Aorta (tissue), 5 donors: ENCODE results near the gene KLHL21. TPM values are rescaled to one million over a fixed set of nuclear protein-coding genes. Genes with fewer than 3 reads are reported as not detected.
A peak's percentile ranks its signal among the peaks of the same experiment; 100 is the strongest.

Experiments used
- ATAC-seq: fragments of 200-7000 bp; cut with Tn5 transposase; one replicate; pipeline ENCODE4 v1.9.1; 2022; ENCODE audit warnings: moderate library complexity; ENCODE audit not compliant: low FRiP score
- DNase-seq, 2 donors: peaks; one replicate each; pipeline ENCODE4 v3.0.0-alpha.2; 2020
- H3K27ac ChIP-seq, 2 donors: one replicate each; pipeline ENCODE4 v1.5.1; 2013; ENCODE audit warnings: low read length in 2 of 2, mild to moderate bottlenecking in 2 of 2, moderate library complexity in 2 of 2, control low read depth in 1 of 2, inconsistent platforms in 1 of 2, low read depth in 1 of 2
- H3K27me3 ChIP-seq, 2 donors: one replicate each; pipeline ENCODE4 v1.6.1; 2013; ENCODE audit warnings: control low read depth in 1 of 2, low read length in 1 of 2, mild to moderate bottlenecking in 1 of 2, moderate library complexity in 1 of 2; ENCODE audit not compliant: insufficient read depth in 2 of 2, control insufficient read depth in 1 of 2
- H3K36me3 ChIP-seq, 2 donors: one replicate each; pipeline ENCODE4 v1.6.1; 2013; ENCODE audit warnings: control low read depth in 1 of 2, low read length in 1 of 2, mild to moderate bottlenecking in 1 of 2; ENCODE audit not compliant: insufficient read depth in 2 of 2, control insufficient read depth in 1 of 2
- H3K4me1 ChIP-seq, 2 donors: one replicate each; pipeline ENCODE4 v1.6.1; 2013; ENCODE audit warnings: low read length in 2 of 2, control low read depth in 1 of 2, mild to moderate bottlenecking in 1 of 2, moderate library complexity in 1 of 2; ENCODE audit not compliant: insufficient read depth in 2 of 2, control insufficient read depth in 1 of 2
- H3K4me3 ChIP-seq, 2 donors: one replicate each; pipeline ENCODE4 v1.5.1; 2013; ENCODE audit warnings: low read length in 2 of 2, control low read depth in 1 of 2, mild to moderate bottlenecking in 1 of 2
- H3K9me3 ChIP-seq: one replicate; pipeline ENCODE4 v1.6.1; 2013; ENCODE audit warnings: mild to moderate bottlenecking, low read length; ENCODE audit not compliant: control insufficient read depth
- WGBS, 2 donors: extraction: QIAGEN DNeasy Blood & Tissue Kit; methylation state at CpG; one replicate each; pipeline ENCODE4 v1.1.7; 2013; 5-methylcytosine and 5-hydroxymethylcytosine counted together
- intact Hi-C, 2 donors: fragments of 100-400 bp; cut with DNase I; formaldehyde crosslinking; loops; one replicate each; pipeline versions ENCODE4 v1.14.2 to v1.15.0; 2022
- polyA plus RNA-seq, 2 donors: library from polyadenylated mRNA; stranded (reverse); fragments of 200-250 nt; gene quantifications; one replicate each; pipeline ENCODE4 v1.2.3, GENCODE V29; 2013
- total RNA-seq, 2 donors: library from RNA; stranded (reverse); fragmentation: NEBNext Ultra II Directional; extraction: Animal tissue kit (Norgen Biotek cat#: 25700); gene quantifications; one replicate each; pipeline ENCODE4 v1.2.1, GENCODE V29; 2021
- donor health status: healthy with polysubstance abuse.
- donor health status: Bipolar disorder and iron deficiency.
- donor health status: DM: no; HTN: no; CAD: no.
- donor health status: DM: no; HTN: no; CAD: no.
- donor health status: DM: yes; HTN: yes; CAD: no.

Gene KLHL21
- total and polyA plus RNA-seq, 4 donors, result 10.8 to 38.3 (median 37.7) TPM

- Histone ChIP-seq H3K27me3 (no peaks in the 10 kb centered on the region), H3K9me3 (no peaks in the 10 kb centered on the region), H3K4me1 (no peaks in the 10 kb centered on the region), H3K36me3 (peaks cover 0 to 22% of the 10 kb centered on the region in 2 donors), H3K27ac (no peak overlapping the region), H3K4me3 (no peak overlapping the region)
- no peak for ATAC-seq
- WGBS, 2 donors, result 47 to 51% methylated on average over 7 of the region's 7 CpGs
- intact Hi-C loops, result no loop called here
- no peak for DNase-seq
Observed at GRCh38 chr1:6596351-6596750, 6.3 kb downstream of the KLHL21 start.

GRCh38 chr1:6594977-6595740, 7.5 kb downstream of the KLHL21 start:
- peaks cover 0 to 2% of the 10 kb centered on the region in 2 donors for H3K4me1 ChIP-seq
- ATAC-seq, result no peak
- no peak overlapping the region for H3K4me3 ChIP-seq
- intact Hi-C loops, result loop anchor here in 1 of 2 donors (5.0 kb wide), 1 partner anchor 32 kb away; no protein-coding TSS in a partner anchor
- H3K27ac ChIP-seq, result no peak overlapping the region
- peaks cover 0 to 22% of the 10 kb centered on the region in 2 donors for H3K36me3 ChIP-seq
- 86 to 90% methylated on average over 11 of the region's 11 CpGs for WGBS, 2 donors
- H3K9me3 ChIP-seq, result no peaks in the 10 kb centered on the region
- DNase-seq, result no peak
- H3K27me3 ChIP-seq, result no peaks in the 10 kb centered on the region

GRCh38 chr1:6593810-6594209, 8.9 kb downstream of the KLHL21 start:
- 96 to 97% methylated on average over 15 of the region's 15 CpGs for WGBS, 2 donors
- DNase-seq, result no peak
- Histone ChIP-seq H3K36me3 (peaks cover 0 to 23% of the 10 kb centered on the region in 2 donors), H3K4me3 (no peak overlapping the region), H3K4me1 (peaks cover 0 to 2% of the 10 kb centered on the region in 2 donors), H3K27me3 (no peaks in the 10 kb centered on the region), H3K27ac (peak overlapping the region in 1 of 2 donors; percentile 6), H3K9me3 (no peaks in the 10 kb centered on the region)
- intact Hi-C loops, result loop anchor here in 1 of 2 donors (5.0 kb wide), 1 partner anchor 33 kb away; no protein-coding TSS in a partner anchor
- no peak for ATAC-seq

GRCh38 chr1:6592865-6593593, 9.6 kb downstream of the KLHL21 start:
- no peak for DNase-seq
- Histone ChIP-seq H3K4me3 (no peak overlapping the region), H3K36me3 (peaks cover 0 to 22% of the 10 kb centered on the region in 2 donors), H3K27ac (peak overlapping the region in 1 of 2 donors; percentile 70), H3K4me1 (peaks cover 0 to 2% of the 10 kb centered on the region in 2 donors), H3K9me3 (no peaks in the 10 kb centered on the region), H3K27me3 (no peaks in the 10 kb centered on the region)
- no peak for ATAC-seq
- intact Hi-C loops, result loop anchor here in 1 of 2 donors (5.0 kb wide), 1 partner anchor 34 kb away; no protein-coding TSS in a partner anchor
- 91 to 92% methylated on average over 38 of the region's 38 CpGs for WGBS, 2 donors

- intact Hi-C loops, result loop anchor here in 1 of 2 donors (5.0 kb wide), 1 partner anchor 35 kb away; no protein-coding TSS in a partner anchor
- Histone ChIP-seq H3K9me3 (no peaks in the 10 kb centered on the region), H3K27ac (peak overlapping the region in 1 of 2 donors; percentile 70), H3K4me1 (peaks cover 0 to 2% of the 10 kb centered on the region in 2 donors), H3K36me3 (peaks cover 0 to 20% of the 10 kb centered on the region in 2 donors), H3K4me3 (no peak overlapping the region), H3K27me3 (no peaks in the 10 kb centered on the region)
- DNase-seq, result no peak
- WGBS, 2 donors, result 5 to 11% methylated on average over 5 of the region's 5 CpGs
- ATAC-seq, result no peak
Observed at GRCh38 chr1:6592441-6592840, 10.2 kb downstream of the KLHL21 start.

GRCh38 chr1:6591644-6592043, 11.0 kb downstream of the KLHL21 start:
- DNase-seq, result no peak
- peak; percentile 11 for ATAC-seq
- peaks cover 0 to 4% of the 10 kb centered on the region in 2 donors for H3K4me1 ChIP-seq
- H3K27me3 ChIP-seq, result no peaks in the 10 kb centered on the region
- no peaks in the 10 kb centered on the region for H3K9me3 ChIP-seq
- 52 to 53% methylated on average over 6 of the region's 6 CpGs for WGBS, 2 donors
- no peak overlapping the region for H3K4me3 ChIP-seq
- peak overlapping the region; percentile 39 to 70 for H3K27ac ChIP-seq
- intact Hi-C loops, result loop anchor here in 1 of 2 donors (5.0 kb wide), 1 partner anchor 36 kb away; no protein-coding TSS in a partner anchor
- peaks cover 0 to 19% of the 10 kb centered on the region in 2 donors for H3K36me3 ChIP-seq

- no peaks in the 10 kb centered on the region for H3K27me3 ChIP-seq
- intact Hi-C loops, result loop anchor here in 1 of 2 donors (5.0 kb wide), 1 partner anchor 36 kb away; no protein-coding TSS in a partner anchor
- 5 to 13% methylated on average over 13 of the region's 13 CpGs for WGBS, 2 donors
- H3K4me1 ChIP-seq, result peaks cover 0 to 4% of the 10 kb centered on the region in 2 donors
- H3K36me3 ChIP-seq, result peaks cover 0 to 19% of the 10 kb centered on the region in 2 donors
- no peaks in the 10 kb centered on the region for H3K9me3 ChIP-seq
- DNase-seq, result peak; percentile 83 to 86
- no peak overlapping the region for H3K4me3 ChIP-seq
- H3K27ac ChIP-seq, result peak overlapping the region; percentile 39 to 70
- ATAC-seq, result peak; percentile 75
Observed at GRCh38 chr1:6591222-6591621, 11.4 kb downstream of the KLHL21 start.

- Histone ChIP-seq H3K27ac (peak overlapping the region in 1 of 2 donors; percentile 18), H3K4me1 (peaks cover 0 to 4% of the 10 kb centered on the region in 2 donors), H3K4me3 (no peak overlapping the region), H3K9me3 (no peaks in the 10 kb centered on the region), H3K27me3 (no peaks in the 10 kb centered on the region), H3K36me3 (peaks cover 0 to 14% of the 10 kb centered on the region in 2 donors)
- DNase-seq (no peak), ATAC-seq (no peak)
- WGBS, 2 donors, result 91 to 93% methylated on average over 7 of the region's 7 CpGs
- intact Hi-C loops, result loop anchor here in 1 of 2 donors (5.0 kb wide), 1 partner anchor 37 kb away; no protein-coding TSS in a partner anchor
Observed at GRCh38 chr1:6590046-6590445, 12.6 kb downstream of the KLHL21 start.
